ENCODE results near the gene MAST3.

DNA sequence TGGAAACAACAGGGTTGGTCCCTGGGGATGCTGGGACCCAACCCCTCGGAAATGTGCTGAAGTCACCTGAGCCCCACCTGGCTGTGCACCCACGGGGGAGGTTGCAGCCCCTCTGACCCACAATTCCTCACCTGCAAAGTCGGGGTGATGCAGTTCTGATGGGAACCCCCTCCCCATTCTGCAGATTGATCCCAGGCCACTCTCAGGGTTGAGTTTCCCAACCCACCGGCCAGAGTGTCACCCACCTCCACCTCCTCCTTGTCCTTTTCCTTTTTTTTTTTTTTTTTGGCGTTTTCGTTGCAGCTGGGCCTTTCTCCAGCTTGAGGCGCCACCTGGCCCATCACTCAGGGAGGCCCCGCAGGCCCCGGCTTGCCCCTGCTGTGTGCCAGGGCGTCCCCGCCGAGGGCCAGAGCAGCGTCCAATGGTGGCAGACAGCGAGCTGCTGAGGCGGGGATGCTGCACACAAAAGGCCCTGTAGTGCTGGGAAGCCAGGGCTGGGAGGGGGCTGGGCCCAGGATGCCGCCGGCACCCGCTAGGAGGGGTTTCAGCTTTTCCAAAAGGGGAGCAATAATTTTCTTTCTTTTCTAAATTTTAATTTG is 60.0 kb downstream of the MAST3 start:
- TF ChIP-seq, protein P1, sequence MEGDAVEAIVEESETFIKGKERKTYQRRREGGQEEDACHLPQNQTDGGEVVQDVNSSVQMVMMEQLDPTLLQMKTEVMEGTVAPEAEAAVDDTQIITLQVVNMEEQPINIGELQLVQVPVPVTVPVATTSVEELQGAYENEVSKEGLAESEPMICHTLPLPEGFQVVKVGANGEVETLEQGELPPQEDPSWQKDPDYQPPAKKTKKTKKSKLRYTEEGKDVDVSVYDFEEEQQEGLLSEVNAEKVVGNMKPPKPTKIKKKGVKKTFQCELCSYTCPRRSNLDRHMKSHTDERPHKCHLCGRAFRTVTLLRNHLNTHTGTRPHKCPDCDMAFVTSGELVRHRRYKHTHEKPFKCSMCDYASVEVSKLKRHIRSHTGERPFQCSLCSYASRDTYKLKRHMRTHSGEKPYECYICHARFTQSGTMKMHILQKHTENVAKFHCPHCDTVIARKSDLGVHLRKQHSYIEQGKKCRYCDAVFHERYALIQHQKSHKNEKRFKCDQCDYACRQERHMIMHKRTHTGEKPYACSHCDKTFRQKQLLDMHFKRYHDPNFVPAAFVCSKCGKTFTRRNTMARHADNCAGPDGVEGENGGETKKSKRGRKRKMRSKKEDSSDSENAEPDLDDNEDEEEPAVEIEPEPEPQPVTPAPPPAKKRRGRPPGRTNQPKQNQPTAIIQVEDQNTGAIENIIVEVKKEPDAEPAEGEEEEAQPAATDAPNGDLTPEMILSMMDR (IDR thresholded peaks at IDR 0.05; ENCODE audit: control extremely low read depth in 1 of 3, insufficient read depth in 1 of 3, low read depth in 1 of 3, low read length in 3 of 3): 0 out of 4 replicates have a peak, but pooled peaks of 1 of the 3 experiments have one; percentile 1
- no peak for TF ChIP-seq CBX8 (IDR thresholded peaks at IDR 0.05; ENCODE audit: borderline replicate concordance, low read depth, low read length)
- no peak for TF ChIP-seq EP300 (IDR thresholded peaks at IDR 0.05; ENCODE audit: borderline replicate concordance in 1 of 2, low read depth in 2 of 2, low read length in 2 of 2)
- no peak for TF ChIP-seq RFX5 (IDR thresholded peaks at IDR 0.05; ENCODE audit: borderline replicate concordance, low read depth, low read length)
- no peak for TF ChIP-seq POLR2A (IDR thresholded peaks at IDR 0.05; ENCODE audit: control extremely low read depth in 1 of 2, low read depth in 2 of 2, low read length in 2 of 2)
- TF ChIP-seq, protein P2, sequence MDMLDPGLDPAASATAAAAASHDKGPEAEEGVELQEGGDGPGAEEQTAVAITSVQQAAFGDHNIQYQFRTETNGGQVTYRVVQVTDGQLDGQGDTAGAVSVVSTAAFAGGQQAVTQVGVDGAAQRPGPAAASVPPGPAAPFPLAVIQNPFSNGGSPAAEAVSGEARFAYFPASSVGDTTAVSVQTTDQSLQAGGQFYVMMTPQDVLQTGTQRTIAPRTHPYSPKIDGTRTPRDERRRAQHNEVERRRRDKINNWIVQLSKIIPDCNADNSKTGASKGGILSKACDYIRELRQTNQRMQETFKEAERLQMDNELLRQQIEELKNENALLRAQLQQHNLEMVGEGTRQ (IDR thresholded peaks at IDR 0.05; ENCODE audit: low read length): no peak

Measured in H1 (cell line).